ENCODE data around the gene MBD3L3.

DNA sequence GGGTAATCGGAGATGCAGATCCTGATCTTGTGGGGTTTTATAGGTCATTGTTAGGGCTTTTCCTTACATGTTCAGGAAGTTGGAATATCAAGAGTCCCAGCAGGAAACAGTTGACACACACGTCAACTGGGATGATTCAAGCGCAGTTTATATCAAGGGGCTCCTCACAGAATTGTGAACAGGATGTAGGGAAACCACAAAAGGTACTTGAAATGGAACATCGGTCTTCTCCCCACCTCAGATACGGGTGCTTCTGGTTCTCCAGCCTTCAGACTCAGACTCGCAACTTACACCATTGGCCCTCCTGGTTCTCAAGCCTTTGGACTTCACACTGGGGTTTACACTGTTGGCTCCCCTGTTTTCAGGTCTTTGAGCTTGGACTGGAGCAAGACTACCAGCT is 30.5 kb upstream of the MBD3L3 start:
- TF ChIP-seq, protein P1, sequence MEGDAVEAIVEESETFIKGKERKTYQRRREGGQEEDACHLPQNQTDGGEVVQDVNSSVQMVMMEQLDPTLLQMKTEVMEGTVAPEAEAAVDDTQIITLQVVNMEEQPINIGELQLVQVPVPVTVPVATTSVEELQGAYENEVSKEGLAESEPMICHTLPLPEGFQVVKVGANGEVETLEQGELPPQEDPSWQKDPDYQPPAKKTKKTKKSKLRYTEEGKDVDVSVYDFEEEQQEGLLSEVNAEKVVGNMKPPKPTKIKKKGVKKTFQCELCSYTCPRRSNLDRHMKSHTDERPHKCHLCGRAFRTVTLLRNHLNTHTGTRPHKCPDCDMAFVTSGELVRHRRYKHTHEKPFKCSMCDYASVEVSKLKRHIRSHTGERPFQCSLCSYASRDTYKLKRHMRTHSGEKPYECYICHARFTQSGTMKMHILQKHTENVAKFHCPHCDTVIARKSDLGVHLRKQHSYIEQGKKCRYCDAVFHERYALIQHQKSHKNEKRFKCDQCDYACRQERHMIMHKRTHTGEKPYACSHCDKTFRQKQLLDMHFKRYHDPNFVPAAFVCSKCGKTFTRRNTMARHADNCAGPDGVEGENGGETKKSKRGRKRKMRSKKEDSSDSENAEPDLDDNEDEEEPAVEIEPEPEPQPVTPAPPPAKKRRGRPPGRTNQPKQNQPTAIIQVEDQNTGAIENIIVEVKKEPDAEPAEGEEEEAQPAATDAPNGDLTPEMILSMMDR (IDR thresholded peaks at IDR 0.05) = no peak
- no peak for TF ChIP-seq POLR2AphosphoS5 (IDR thresholded peaks at IDR 0.05)

All from upper lobe of left lung (tissue), 4 donors.